NB4 (cell line): ENCODE data around the gene KRT27.

Experiments used
- POLR2A ChIP-seq: IDR thresholded peaks from 2 replicates; pipeline ENCODE4 v1.6.1; 2011; ENCODE audit warnings: mild to moderate bottlenecking; ENCODE audit not compliant: insufficient read length; ENCODE audit errors: extremely low read depth
- TF ChIP-seq, protein P1 (sequence below): IDR thresholded peaks from one replicate; pipeline ENCODE4 v1.5.1; 2012; ENCODE audit warnings: low read depth, low read length

DNA sequence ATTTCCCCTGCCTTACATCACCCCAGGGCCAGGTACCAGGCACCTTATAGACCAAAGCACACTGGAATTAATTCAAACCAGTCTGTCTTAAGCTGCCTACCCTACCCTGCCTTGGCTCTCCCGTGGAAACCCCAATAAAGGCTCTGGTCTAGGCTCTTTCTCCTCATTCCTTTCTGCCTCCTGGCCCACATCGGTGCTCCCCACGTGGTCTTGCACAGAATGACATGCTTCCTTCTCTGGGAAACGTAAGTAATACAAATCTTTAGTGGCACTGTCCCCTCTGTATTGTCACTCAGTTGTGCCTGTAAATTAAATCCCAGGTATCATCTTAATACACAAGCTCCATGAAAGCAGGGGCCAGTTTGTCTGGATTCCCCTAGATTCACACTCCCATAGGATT, 43.8 kb downstream of the KRT27 start:
- TF ChIP-seq, protein P1, sequence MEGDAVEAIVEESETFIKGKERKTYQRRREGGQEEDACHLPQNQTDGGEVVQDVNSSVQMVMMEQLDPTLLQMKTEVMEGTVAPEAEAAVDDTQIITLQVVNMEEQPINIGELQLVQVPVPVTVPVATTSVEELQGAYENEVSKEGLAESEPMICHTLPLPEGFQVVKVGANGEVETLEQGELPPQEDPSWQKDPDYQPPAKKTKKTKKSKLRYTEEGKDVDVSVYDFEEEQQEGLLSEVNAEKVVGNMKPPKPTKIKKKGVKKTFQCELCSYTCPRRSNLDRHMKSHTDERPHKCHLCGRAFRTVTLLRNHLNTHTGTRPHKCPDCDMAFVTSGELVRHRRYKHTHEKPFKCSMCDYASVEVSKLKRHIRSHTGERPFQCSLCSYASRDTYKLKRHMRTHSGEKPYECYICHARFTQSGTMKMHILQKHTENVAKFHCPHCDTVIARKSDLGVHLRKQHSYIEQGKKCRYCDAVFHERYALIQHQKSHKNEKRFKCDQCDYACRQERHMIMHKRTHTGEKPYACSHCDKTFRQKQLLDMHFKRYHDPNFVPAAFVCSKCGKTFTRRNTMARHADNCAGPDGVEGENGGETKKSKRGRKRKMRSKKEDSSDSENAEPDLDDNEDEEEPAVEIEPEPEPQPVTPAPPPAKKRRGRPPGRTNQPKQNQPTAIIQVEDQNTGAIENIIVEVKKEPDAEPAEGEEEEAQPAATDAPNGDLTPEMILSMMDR: no peak
- no peak for TF ChIP-seq POLR2A
